Gastrocnemius medialis (tissue), 4 donors: ENCODE measurements around the gene DBNL. TPM values are rescaled to one million over a fixed set of nuclear protein-coding genes. Genes with fewer than 3 reads are reported as not detected.
"Not testable (repeated sequence)": the region's sequence is repeated elsewhere in the genome, so short reads cannot be mapped to it uniquely, and the experiment has no call there.

Experiments used
- ATAC-seq, 2 donors: fragments of 150-250 bp; one replicate each; pipeline ENCODE4 v1.9.1; 2016
- DNase-seq, 2 donors: peaks; one replicate each; pipeline ENCODE4 v3.0.0-alpha.2; 2019
- H3K27ac ChIP-seq, 4 donors: fragments of 200-600 bp; sonication (generic); 1 replicate in 1 of 4; 2 replicates in 3 of 4; pipeline ENCODE4 v1.5.1; 2016 to 2018; ENCODE audit warnings: mild to moderate bottlenecking in 2 of 4, moderate library complexity in 1 of 4
- H3K27me3 ChIP-seq, 3 donors: fragments of 200-600 bp; sonication (generic) in 2 of 3; 1 replicate in 1 of 3; 2 replicates in 2 of 3; pipeline versions ENCODE4 v1.5.1 to v1.6.0; 2016 to 2019; ENCODE audit warnings: mild to moderate bottlenecking in 1 of 3, moderate library complexity in 1 of 3
- H3K36me3 ChIP-seq, 2 donors: fragments of 200-600 bp; sonication (generic) in 1 of 2; one replicate each; pipeline ENCODE4 v1.5.1; 2017 to 2018
- H3K4me1 ChIP-seq, 2 donors: fragments of 200-600 bp; sonication (generic) in 1 of 2; one replicate each; pipeline ENCODE4 v1.5.1; 2016 to 2017; ENCODE audit warnings: mild to moderate bottlenecking in 2 of 2
- H3K4me3 ChIP-seq, 4 donors: fragments of 200-600 bp; sonication (generic) in 3 of 4; 1 replicate in 1 of 4; 2 replicates in 3 of 4; pipeline ENCODE4 v1.5.1; 2016 to 2019; ENCODE audit warnings: mild to moderate bottlenecking in 2 of 4
- H3K9me3 ChIP-seq, 3 donors: fragments of 200-600 bp; sonication (generic) in 2 of 3; 1 replicate in 1 of 3; 2 replicates in 2 of 3; pipeline ENCODE4 v1.5.1; 2016 to 2019
- CTCF ChIP-seq, 5 experiments: fragments of 450-650 bp in 3 of 5; fragments of 200-600 bp in 2 of 5; sonication (generic) in 2 of 5; IDR thresholded peaks in 4 of 5; conservative IDR thresholded peaks in 1 of 5; 1 replicate in 4 of 5; 2 replicates in 1 of 5; pipeline ENCODE4 v1.5.1; 2016 to 2019; ENCODE audit warnings: antibody characterized with exemption in 5 of 5, mild to moderate bottlenecking in 3 of 5, moderate library complexity in 3 of 5
- POLR2A ChIP-seq, 2 donors: fragments of 450-650 bp; IDR thresholded peaks; one replicate each; pipeline ENCODE4 v1.6.1; 2017; ENCODE audit warnings: antibody characterized with exemption in 2 of 2, mild to moderate bottlenecking in 2 of 2, moderate library complexity in 2 of 2
- in situ Hi-C, 4 donors: fragments of 200-750 bp; cut with MboI; loops; one replicate each; pipeline versions ENCODE4 v1.15.0 to v1.8.0; 2017; ENCODE audit warnings: low sequenced_read_pairs in 4 of 4
- intact Hi-C: fragments of 100-400 bp; cut with DNase I; formaldehyde crosslinking; loops from one replicate; pipeline ENCODE4 v1.15.1; 2023; ENCODE audit warnings: low total_unique reads
- total RNA-seq, 4 donors: library from RNA; depleted of rRNA; stranded (reverse); fragments of >200 nt; gene quantifications; one replicate each; pipeline versions ENCODE4 v1.1.0 to v1.2.3, GENCODE V29; 2016

Gene DBNL
- total RNA-seq, 4 donors from 2014 or later: 48.0 to 77.2 (median 56.0) TPM

DNA sequence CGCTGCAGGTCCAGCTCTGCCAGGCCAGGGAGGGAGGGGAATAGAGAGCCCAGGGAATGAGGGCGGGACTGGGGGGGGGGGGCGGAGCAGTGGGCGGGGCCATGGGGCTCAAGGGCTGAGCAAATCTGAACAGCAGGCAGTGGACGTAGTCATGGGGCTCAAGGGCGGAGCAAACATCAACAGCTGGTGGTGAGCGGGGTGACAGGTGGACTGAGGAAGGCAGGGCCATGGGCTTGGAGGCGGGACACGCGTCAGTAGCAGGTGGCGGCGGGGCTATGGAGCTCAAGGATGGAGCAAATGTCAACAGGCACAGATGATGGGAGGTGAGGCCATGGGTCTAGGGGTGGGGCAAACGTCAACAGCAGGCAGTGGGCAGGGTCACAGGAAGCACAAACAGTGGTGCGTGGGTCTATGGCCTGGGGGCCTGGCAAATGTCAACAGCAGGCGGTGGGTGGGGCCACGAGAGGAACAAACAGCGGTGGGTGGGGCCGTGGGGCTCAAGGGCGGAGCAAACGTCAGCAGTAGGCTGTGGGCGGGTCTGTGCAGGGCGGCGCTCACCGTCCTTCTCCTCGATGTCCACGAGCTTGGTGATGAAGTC lies 5.4 kb upstream of the DBNL start:
- DNase-seq: peak; percentile 90 to 94
- intact Hi-C loops, in situ Hi-C loops, H3K36me3 ChIP-seq, H3K27me3 ChIP-seq, H3K9me3 ChIP-seq: not testable (repeated sequence)
- ATAC-seq: peak; percentile 93
- Histone ChIP-seq H3K27ac (peak overlapping the region; percentile 88 to 92 (median 90)), H3K4me3 (peak overlapping the region; percentile 49 to 54 (median 50)), H3K4me1 (peaks cover 7 to 12% of the 10 kb centered on the region in 2 donors)
- peak in 1 of 2 donors; percentile 44 for TF ChIP-seq POLR2A (IDR thresholded peaks at IDR 0.05)

GRCh38 chr7:44039800-44040492 lies 4.6 kb upstream of the DBNL start:
- Histone ChIP-seq H3K4me3 (peak overlapping the region; percentile 18 to 31 (median 24)), H3K4me1 (peaks cover 8 to 13% of the 10 kb centered on the region in 2 donors), H3K27ac (peak overlapping the region; percentile 58 to 71 (median 64))
- intact Hi-C loops, in situ Hi-C loops, ATAC-seq, DNase-seq, H3K27me3 ChIP-seq, H3K9me3 ChIP-seq, H3K36me3 ChIP-seq: not testable (repeated sequence)

GRCh38 chr7:44040493-44040891 lies 4.0 kb upstream of the DBNL start:
- peaks cover 12 to 19% of the 10 kb centered on the region in 2 donors for H3K4me1 ChIP-seq
- H3K36me3 ChIP-seq, H3K27me3 ChIP-seq, ATAC-seq, intact Hi-C loops, H3K9me3 ChIP-seq, in situ Hi-C loops, DNase-seq: not testable (repeated sequence)
- peak overlapping the region in 2 of 4 donors; percentile 31 to 62 for H3K27ac ChIP-seq
- peak overlapping the region; percentile 18 to 31 (median 24) for H3K4me3 ChIP-seq

- Histone ChIP-seq H3K4me1 (peaks cover 18 to 32% of the 10 kb centered on the region in 2 donors), H3K36me3 (peaks cover 0 to 8% of the 10 kb centered on the region in 2 donors), H3K4me3 (no peak overlapping the region), H3K27me3 (no peaks in the 10 kb centered on the region), H3K9me3 (no peaks in the 10 kb centered on the region), H3K27ac (no peak overlapping the region)
- DNase-seq (no peak), ATAC-seq (no peak)
- TF ChIP-seq CTCF (IDR thresholded peaks at IDR 0.05 in 4 of 5, conservative IDR thresholded peaks at IDR 0.05 in 1 of 5) (no peak), POLR2A (IDR thresholded peaks at IDR 0.05) (no peak)
- in situ Hi-C loops: no loop called here
- intact Hi-C loops: no loop called here
Observed at GRCh38 chr7:44042221-44042620, 2.3 kb upstream of the DBNL start.

DNA sequence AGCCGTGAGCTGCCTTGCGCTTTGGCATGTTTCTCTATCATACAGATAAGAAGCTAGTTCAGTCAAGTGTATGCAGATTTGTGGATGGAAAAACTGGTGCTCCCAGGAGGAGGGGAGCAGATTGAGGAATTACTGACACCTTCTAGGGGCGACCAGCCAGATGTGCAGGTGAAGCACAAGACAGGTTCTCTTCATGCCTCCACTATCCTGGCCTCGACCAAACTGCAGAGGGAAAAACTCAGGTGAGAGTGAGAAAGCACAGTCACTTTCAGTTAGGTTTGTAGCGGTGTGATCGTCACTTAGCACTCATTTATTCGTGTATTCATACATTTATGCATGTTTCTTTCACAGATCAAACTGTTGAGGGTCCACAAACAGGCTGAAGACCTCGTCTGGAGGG lies 600 bp upstream of the DBNL start:
- peaks cover 18 to 32% of the 10 kb centered on the region in 2 donors for H3K4me1 ChIP-seq
- peak overlapping the region; percentile 84 to 99 (median 90) for H3K4me3 ChIP-seq
- H3K27me3 ChIP-seq: no peaks in the 10 kb centered on the region
- ATAC-seq: no peak
- no peaks in the 10 kb centered on the region for H3K9me3 ChIP-seq
- in situ Hi-C loops (no loop called here), intact Hi-C loops (no loop called here)
- DNase-seq: no peak
- TF ChIP-seq POLR2A (IDR thresholded peaks at IDR 0.05) (no peak), CTCF (IDR thresholded peaks at IDR 0.05 in 4 of 5, conservative IDR thresholded peaks at IDR 0.05 in 1 of 5) (no peak)
- H3K27ac ChIP-seq: peak overlapping the region; percentile 88 to 98 (median 92)
- peaks cover 0 to 10% of the 10 kb centered on the region in 2 donors for H3K36me3 ChIP-seq

DNA sequence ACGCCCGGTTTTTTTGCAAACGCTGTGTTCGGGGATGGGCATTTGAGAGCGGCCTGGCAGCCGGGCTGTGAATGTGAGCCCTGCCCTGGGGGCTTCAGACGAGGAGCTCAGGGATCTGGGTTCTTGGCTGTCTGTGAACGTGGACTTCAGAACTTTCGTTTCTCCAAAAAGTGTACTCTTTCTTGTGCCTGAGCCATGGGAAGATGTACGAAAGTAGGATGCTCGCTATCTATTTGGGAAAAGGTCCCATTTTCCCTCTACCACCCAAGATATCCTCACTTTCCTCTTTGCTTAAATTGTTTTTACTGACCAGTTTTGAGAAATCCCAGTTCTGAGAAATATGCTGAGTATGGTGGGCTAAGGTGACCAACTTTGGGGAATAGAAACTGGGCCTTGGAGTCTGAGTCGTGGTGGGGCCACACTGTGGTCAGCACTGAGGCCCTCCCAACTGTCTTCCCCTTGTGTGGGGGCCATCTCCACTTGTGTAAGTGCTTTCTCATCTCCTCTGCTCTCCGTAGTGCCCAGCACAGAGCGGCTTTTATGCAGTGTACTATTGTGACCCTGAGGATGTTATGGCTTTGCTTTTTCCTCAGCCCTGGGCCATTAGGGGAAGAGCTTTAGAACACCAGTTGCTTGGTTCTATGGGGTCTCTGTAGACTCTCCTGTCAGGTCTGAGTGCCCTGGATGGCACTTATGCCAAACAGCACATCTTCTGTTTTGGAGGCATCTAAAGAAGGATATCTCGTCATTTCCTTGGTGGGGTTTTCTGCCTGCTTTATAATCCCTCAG lies 918 bp downstream of the DBNL start:
- Histone ChIP-seq H3K27me3 (no peaks in the 10 kb centered on the region), H3K9me3 (no peaks in the 10 kb centered on the region), H3K4me3 (peak overlapping the region; percentile 84 to 99 (median 90)), H3K4me1 (peaks cover 23 to 29% of the 10 kb centered on the region in 2 donors), H3K36me3 (peaks cover 0 to 17% of the 10 kb centered on the region in 2 donors), H3K27ac (peak overlapping the region; percentile 88 to 98 (median 92))
- no peak for DNase-seq
- TF ChIP-seq POLR2A (IDR thresholded peaks at IDR 0.05) (no peak), CTCF (IDR thresholded peaks at IDR 0.05 in 4 of 5, conservative IDR thresholded peaks at IDR 0.05 in 1 of 5) (no peak)
- in situ Hi-C loops: no loop called here
- ATAC-seq: no peak
- intact Hi-C loops: loop anchor here (1.0 kb wide), 1 partner anchor 16 kb away; no protein-coding TSS in a partner anchor
